ENCODE measurements around the gene GMEB1. TPM values are rescaled to one million over a fixed set of nuclear protein-coding genes. Genes with fewer than 3 reads are reported as not detected.

GMEB1 gene
- total RNA-seq (ENCODE audit: unreplicated experiment) = 21.2 TPM
- long read RNA-seq, full-length matches to known transcripts = 11 of 19 reads
- long read RNA-seq, partial matches to known transcripts = 2 of 19 reads
- long read RNA-seq, other reads (novel, unspliced or antisense) = 6 of 19 reads

GRCh38 chr1:28668191-28668955, at the start of gene GMEB1:
TSS of gene GMEB1 (plus strand) at chr1:28668784. CDS start at chr1:28683613, 14,829 bp downstream.
- Mint-ChIP-seq H3K27me3 (ENCODE audit: unreplicated experiment) (peaks cover 10% of the 10 kb centered on the region), H3K9me3 (ENCODE audit: unreplicated experiment) (peaks cover 11% of the 10 kb centered on the region), H3K27ac (ENCODE audit: unreplicated experiment) (peak within 1 kb of the TSS; percentile 96), H3K4me1 (ENCODE audit: low read depth, unreplicated experiment) (peaks cover 18% of the 10 kb centered on the region), H3K36me3 (ENCODE audit: unreplicated experiment) (no peaks in the 10 kb centered on the region), H3K4me3 (ENCODE audit: unreplicated experiment) (peak within 1 kb of the TSS; percentile 97)
- peak; percentile 90 for DNase-seq
- TF ChIP-seq CTCF (IDR thresholded peaks at IDR 0.05; ENCODE audit: partially characterized antibody, unreplicated experiment) = no peak

- DNase-seq = no peak
- no peak overlapping the region for H3K4me3 Mint-ChIP-seq (ENCODE audit: unreplicated experiment)
- no peaks in the 10 kb centered on the region for H3K4me1 Mint-ChIP-seq (ENCODE audit: low read depth, unreplicated experiment)
- H3K36me3 Mint-ChIP-seq (ENCODE audit: unreplicated experiment) = no peaks in the 10 kb centered on the region
- H3K9me3 Mint-ChIP-seq (ENCODE audit: unreplicated experiment) = no peaks in the 10 kb centered on the region
- no peak for TF ChIP-seq CTCF (IDR thresholded peaks at IDR 0.05; ENCODE audit: partially characterized antibody, unreplicated experiment)
- no peak overlapping the region for H3K27ac Mint-ChIP-seq (ENCODE audit: unreplicated experiment)
- H3K27me3 Mint-ChIP-seq (ENCODE audit: unreplicated experiment) = no peaks in the 10 kb centered on the region
Measured at GRCh38 chr1:28631713-28632112, 36.9 kb upstream of the GMEB1 start.

- TF ChIP-seq CTCF (IDR thresholded peaks at IDR 0.05; ENCODE audit: partially characterized antibody, unreplicated experiment) = no peak
- no peaks in the 10 kb centered on the region for H3K36me3 Mint-ChIP-seq (ENCODE audit: unreplicated experiment)
- no peaks in the 10 kb centered on the region for H3K4me1 Mint-ChIP-seq (ENCODE audit: low read depth, unreplicated experiment)
- H3K9me3 Mint-ChIP-seq (ENCODE audit: unreplicated experiment) = no peaks in the 10 kb centered on the region
- no peak for DNase-seq
- H3K27me3 Mint-ChIP-seq (ENCODE audit: unreplicated experiment) = no peaks in the 10 kb centered on the region
- no peak overlapping the region for H3K27ac Mint-ChIP-seq (ENCODE audit: unreplicated experiment)
- no peak overlapping the region for H3K4me3 Mint-ChIP-seq (ENCODE audit: unreplicated experiment)
Measured at GRCh38 chr1:28632560-28632959, 36.0 kb upstream of the GMEB1 start.

GRCh38 chr1:28640766-28641165, 27.8 kb upstream of the GMEB1 start:
- peaks cover 15% of the 10 kb centered on the region for H3K27me3 Mint-ChIP-seq (ENCODE audit: unreplicated experiment)
- DNase-seq = no peak
- H3K27ac Mint-ChIP-seq (ENCODE audit: unreplicated experiment) = no peak overlapping the region
- H3K9me3 Mint-ChIP-seq (ENCODE audit: unreplicated experiment) = peaks cover 4% of the 10 kb centered on the region
- peaks cover 16% of the 10 kb centered on the region for H3K4me1 Mint-ChIP-seq (ENCODE audit: low read depth, unreplicated experiment)
- no peak for TF ChIP-seq CTCF (IDR thresholded peaks at IDR 0.05; ENCODE audit: partially characterized antibody, unreplicated experiment)
- H3K36me3 Mint-ChIP-seq (ENCODE audit: unreplicated experiment) = no peaks in the 10 kb centered on the region
- H3K4me3 Mint-ChIP-seq (ENCODE audit: unreplicated experiment) = no peak overlapping the region

All from glutamatergic neuron (in vitro differentiated cells).